ENCODE results near the gene MFGE8. TPM values are rescaled to one million over a fixed set of nuclear protein-coding genes. Genes with fewer than 3 reads are reported as not detected.

The MFGE8 gene
- total and polyA plus RNA-seq, 12 donors = 16.1 to 308 (median 135) TPM

DNA sequence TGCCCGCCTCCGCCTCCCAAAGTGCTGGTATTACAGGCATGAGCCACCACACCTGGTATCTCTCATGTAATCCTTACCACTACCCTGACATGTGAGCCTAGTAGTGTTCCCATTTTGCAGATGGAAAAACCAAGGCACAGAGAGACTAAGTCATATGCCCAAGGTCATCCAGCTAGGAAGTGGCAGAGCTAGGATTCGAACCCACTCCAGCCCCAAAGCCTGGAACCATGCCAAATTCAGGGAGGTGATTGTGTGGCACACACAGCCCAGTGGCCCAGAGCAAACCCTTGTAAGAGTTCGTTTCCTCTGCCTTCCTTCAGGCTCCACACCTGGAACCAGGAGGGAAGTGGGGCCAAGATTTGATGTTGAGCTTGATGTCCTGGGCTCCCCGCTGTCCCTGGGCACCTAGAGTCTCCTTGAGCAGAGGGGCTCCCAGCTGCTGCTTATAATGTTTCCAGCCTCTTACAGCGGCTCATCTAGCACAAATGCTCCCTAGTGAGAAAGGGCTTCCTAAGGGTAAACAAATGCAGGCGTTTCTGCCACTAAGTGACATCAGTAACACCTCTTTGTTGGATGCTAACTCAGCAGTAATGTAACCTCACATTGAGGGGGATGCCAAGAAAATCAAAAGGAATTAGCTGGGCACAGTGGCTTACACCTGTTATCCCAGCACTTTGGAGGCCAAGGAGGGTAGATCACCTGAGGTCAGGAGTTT lies 21.5 kb downstream of the MFGE8 start:
- peaks cover 8 to 9% of the 10 kb centered on the region in 2 donors for H3K4me1 ChIP-seq (replicated peaks in 1 of 2)
- TF ChIP-seq, protein P1, sequence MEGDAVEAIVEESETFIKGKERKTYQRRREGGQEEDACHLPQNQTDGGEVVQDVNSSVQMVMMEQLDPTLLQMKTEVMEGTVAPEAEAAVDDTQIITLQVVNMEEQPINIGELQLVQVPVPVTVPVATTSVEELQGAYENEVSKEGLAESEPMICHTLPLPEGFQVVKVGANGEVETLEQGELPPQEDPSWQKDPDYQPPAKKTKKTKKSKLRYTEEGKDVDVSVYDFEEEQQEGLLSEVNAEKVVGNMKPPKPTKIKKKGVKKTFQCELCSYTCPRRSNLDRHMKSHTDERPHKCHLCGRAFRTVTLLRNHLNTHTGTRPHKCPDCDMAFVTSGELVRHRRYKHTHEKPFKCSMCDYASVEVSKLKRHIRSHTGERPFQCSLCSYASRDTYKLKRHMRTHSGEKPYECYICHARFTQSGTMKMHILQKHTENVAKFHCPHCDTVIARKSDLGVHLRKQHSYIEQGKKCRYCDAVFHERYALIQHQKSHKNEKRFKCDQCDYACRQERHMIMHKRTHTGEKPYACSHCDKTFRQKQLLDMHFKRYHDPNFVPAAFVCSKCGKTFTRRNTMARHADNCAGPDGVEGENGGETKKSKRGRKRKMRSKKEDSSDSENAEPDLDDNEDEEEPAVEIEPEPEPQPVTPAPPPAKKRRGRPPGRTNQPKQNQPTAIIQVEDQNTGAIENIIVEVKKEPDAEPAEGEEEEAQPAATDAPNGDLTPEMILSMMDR (IDR thresholded peaks at IDR 0.05) = no peak
- no peak for TF ChIP-seq POLR2A (IDR thresholded peaks at IDR 0.05)
- peaks cover 14% of the 10 kb centered on the region for H3K27me3 ChIP-seq
- H3K27ac ChIP-seq = no peak overlapping the region
- 77 to 85% (median 83%) methylated on average over 5 to 7 of the region's 7 CpGs for WGBS, 4 donors
- H3K9me3 ChIP-seq (replicated peaks in 1 of 3) = no peaks in the 10 kb centered on the region
- intact Hi-C loops (cut with DNase I) = no loop called here
- no peak overlapping the region for H3K4me3 ChIP-seq
- DNase-seq = no peak
- H3K36me3 ChIP-seq (replicated peaks in 1 of 2) = no peaks in the 10 kb centered on the region

DNA sequence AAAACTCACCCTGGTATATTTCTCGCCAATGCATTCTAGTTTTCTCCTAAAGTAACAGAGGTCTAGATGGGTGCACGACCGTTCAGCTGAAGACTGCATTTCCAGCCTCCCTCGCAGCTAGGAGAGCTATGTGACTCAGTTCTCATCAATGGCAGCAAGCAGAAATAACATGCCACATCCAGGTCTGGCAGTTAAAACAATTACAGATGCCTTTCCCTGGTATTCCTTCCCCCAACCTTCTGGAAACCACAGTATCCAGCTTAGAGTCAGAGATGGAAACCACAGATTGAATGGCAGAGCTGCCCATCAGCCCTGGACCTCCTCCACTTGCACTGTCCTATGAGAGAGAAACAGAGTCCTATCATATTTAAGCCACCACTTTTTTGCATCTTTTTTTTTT lies 22.7 kb downstream of the MFGE8 start:
- Histone ChIP-seq H3K27me3 (peaks cover 14% of the 10 kb centered on the region), H3K36me3 (replicated peaks in 1 of 2) (no peaks in the 10 kb centered on the region), H3K4me1 (replicated peaks in 1 of 2) (peaks cover 8% of the 10 kb centered on the region in 2 donors), H3K4me3 (no peak overlapping the region), H3K9me3 (replicated peaks in 1 of 3) (no peaks in the 10 kb centered on the region), H3K27ac (no peak overlapping the region)
- 77 to 88% (median 85%) methylated on average over 4 of the region's 4 CpGs for WGBS, 4 donors
- no peak for DNase-seq
- TF ChIP-seq POLR2A (IDR thresholded peaks at IDR 0.05) = no peak
- TF ChIP-seq, protein P1 (IDR thresholded peaks at IDR 0.05) = no peak
- intact Hi-C loops (cut with DNase I) = no loop called here

DNA sequence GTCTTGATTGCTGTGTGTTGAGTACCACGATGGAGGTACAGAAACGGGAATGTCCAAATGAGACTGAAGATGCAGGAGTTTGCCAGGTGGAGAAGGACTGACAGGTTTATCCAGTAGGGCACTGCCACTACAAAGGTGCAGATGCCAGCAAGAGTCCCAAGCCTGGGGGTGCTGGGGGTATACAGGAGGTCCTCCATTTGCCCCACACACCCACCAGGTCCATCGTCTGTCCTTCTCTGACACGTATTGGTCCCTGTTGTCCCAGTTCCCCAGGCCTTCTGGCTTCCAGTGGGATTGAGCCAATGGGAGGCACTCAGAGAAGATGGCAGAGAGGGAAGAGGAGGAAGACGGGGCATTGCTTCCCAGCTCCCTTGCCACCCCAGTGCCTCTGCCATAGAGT lies 24.5 kb downstream of the MFGE8 start:
- H3K27ac ChIP-seq = no peak overlapping the region
- TF ChIP-seq, protein P1 (IDR thresholded peaks at IDR 0.05) = no peak
- TF ChIP-seq POLR2A (IDR thresholded peaks at IDR 0.05) = no peak
- no peak for DNase-seq
- H3K27me3 ChIP-seq = no peaks in the 10 kb centered on the region
- no peak overlapping the region for H3K4me3 ChIP-seq
- intact Hi-C loops (cut with DNase I) = no loop called here
- WGBS, 4 donors = 83 to 90% (median 86%) methylated on average over 5 of the region's 5 CpGs
- no peaks in the 10 kb centered on the region for H3K4me1 ChIP-seq (replicated peaks in 1 of 2)
- H3K36me3 ChIP-seq (replicated peaks in 1 of 2) = no peaks in the 10 kb centered on the region
- H3K9me3 ChIP-seq (replicated peaks in 1 of 3) = no peaks in the 10 kb centered on the region

DNA sequence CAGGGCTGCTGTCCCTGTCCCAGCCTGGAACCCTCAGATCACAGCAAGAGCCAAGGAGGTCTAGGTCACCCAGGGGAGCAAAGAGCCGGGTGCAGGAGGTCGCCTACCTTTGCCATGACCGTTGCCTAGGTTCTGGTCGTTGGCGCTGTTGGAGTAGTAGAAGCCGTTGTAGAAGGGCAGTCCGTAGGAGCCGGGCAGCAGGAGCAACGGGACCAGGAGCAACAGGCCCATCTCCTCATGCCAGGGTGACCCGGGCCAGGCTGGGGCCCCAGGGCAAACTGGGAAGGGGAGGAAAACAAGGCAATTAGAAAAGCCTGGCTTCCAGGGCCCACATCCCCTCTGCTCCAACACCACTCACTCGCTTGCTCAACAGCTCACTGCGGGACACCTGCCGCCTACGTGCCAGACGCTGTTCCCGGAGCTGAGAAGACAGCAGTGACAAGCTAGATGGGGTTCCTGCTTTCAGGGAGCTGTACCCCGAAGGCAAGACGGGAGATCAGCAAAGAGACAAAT lies 26.1 kb downstream of the MFGE8 start:
- no peaks in the 10 kb centered on the region for H3K4me1 ChIP-seq (replicated peaks in 1 of 2)
- no peaks in the 10 kb centered on the region for H3K27me3 ChIP-seq
- H3K4me3 ChIP-seq = no peak overlapping the region
- intact Hi-C loops (cut with DNase I) = no loop called here
- no peaks in the 10 kb centered on the region for H3K9me3 ChIP-seq (replicated peaks in 1 of 3)
- WGBS, 4 donors = 87 to 92% (median 90%) methylated on average over 18 of the region's 18 CpGs
- TF ChIP-seq, protein P1 (IDR thresholded peaks at IDR 0.05) = no peak
- TF ChIP-seq POLR2A (IDR thresholded peaks at IDR 0.05) = no peak
- H3K36me3 ChIP-seq (replicated peaks in 1 of 2) = no peaks in the 10 kb centered on the region
- H3K27ac ChIP-seq = no peak overlapping the region
- no peak for DNase-seq

All from adrenal gland (tissue), 12 donors.